CD4-positive, CD25-positive, alpha-beta regulatory T cell (primary cell): ENCODE results near the gene HARBI1. TPM values are rescaled to one million over a fixed set of nuclear protein-coding genes. Genes with fewer than 3 reads are reported as not detected.

Experiments used
- ATAC-seq, 2 donors: fragments of 150-1000 bp; cut with Tn5 transposase; one replicate each; pipeline ENCODE4 v1.10.0; 2021; ENCODE audit warnings: low read depth in 2 of 2, moderate number of reproducible peaks in 2 of 2, moderate library complexity in 1 of 2
- DNase-seq, 3 donors: peaks; one replicate each; pipeline versions ENCODE4 v3.0.0 to v3.0.0-alpha.2; 2012 to 2022; ENCODE audit warnings: mixed read lengths in 1 of 3
- H3K27ac ChIP-seq: one replicate; pipeline ENCODE4 v1.7.0; 2013; ENCODE audit warnings: mild to moderate bottlenecking, low read length; ENCODE audit not compliant: insufficient read depth, poor library complexity, severe bottlenecking
- H3K27me3 ChIP-seq: one replicate; pipeline ENCODE4 v1.7.0; 2013; ENCODE audit warnings: low read length; ENCODE audit not compliant: control insufficient read depth, insufficient read depth
- H3K36me3 ChIP-seq: one replicate; pipeline ENCODE4 v1.7.0; 2013; ENCODE audit warnings: mild to moderate bottlenecking, low read length, moderate library complexity; ENCODE audit not compliant: control insufficient read depth, insufficient read depth
- H3K4me1 ChIP-seq: 2 replicates; pipeline ENCODE4 v1.7.0; 2013; ENCODE audit warnings: mild to moderate bottlenecking, low read length; ENCODE audit not compliant: insufficient read depth, control insufficient read depth, poor library complexity, severe bottlenecking
- H3K4me3 ChIP-seq: one replicate; pipeline ENCODE4 v1.7.0; 2013; ENCODE audit warnings: low read depth, mild to moderate bottlenecking, low read length, moderate library complexity
- H3K9me3 ChIP-seq, 2 experiments: 1 replicate in 1 of 2; 2 replicates in 1 of 2; pipeline ENCODE4 v1.7.0; 2013; ENCODE audit warnings: low read length in 2 of 2, mild to moderate bottlenecking in 1 of 2, moderate library complexity in 1 of 2; ENCODE audit not compliant: control insufficient read depth in 2 of 2
- H3K27ac Mint-ChIP-seq, 3 donors: one replicate each; pipeline ENCODE4 v1.8.0; 2020 to 2022; ENCODE audit warnings: mild to moderate bottlenecking in 3 of 3, mixed read lengths in 3 of 3, moderate library complexity in 2 of 3
- H3K27me3 Mint-ChIP-seq: one replicate; pipeline ENCODE4 v1.8.0; 2022; ENCODE audit warnings: mild to moderate bottlenecking, mixed read lengths
- H3K36me3 Mint-ChIP-seq: one replicate; pipeline ENCODE4 v1.8.0; 2020; ENCODE audit warnings: mixed read lengths
- H3K4me1 Mint-ChIP-seq, 4 donors: one replicate each; pipeline ENCODE4 v1.8.0; 2020 to 2022; ENCODE audit warnings: mixed read lengths in 4 of 4, mild to moderate bottlenecking in 1 of 4
- H3K4me3 Mint-ChIP-seq, 4 donors: one replicate each; pipeline ENCODE4 v1.8.0; 2020 to 2022; ENCODE audit warnings: mild to moderate bottlenecking in 4 of 4, mixed read lengths in 4 of 4, moderate library complexity in 3 of 4
- H3K9me3 Mint-ChIP-seq, 7 donors: one replicate each; pipeline ENCODE4 v1.8.0; 2020 to 2022; ENCODE audit warnings: mixed read lengths in 7 of 7, mild to moderate bottlenecking in 3 of 7, moderate library complexity in 2 of 7
- polyA plus RNA-seq, 4 donors: library from polyadenylated mRNA; unstranded; fragments of 300-500 nt; fragmentation: Illumina TruSeq; gene quantifications; one replicate each; pipeline ENCODE4 v1.2.3, GENCODE V29; 2021
- total RNA-seq: library from RNA; stranded (reverse); gene quantifications from one replicate; pipeline ENCODE4 v1.2.3, GENCODE V29; 2022

HARBI1 gene
- total and polyA plus RNA-seq, 5 donors from 2014 or later = 8.4 to 19.2 (median 10.2) TPM

- H3K4me1 Mint-ChIP-seq = peaks cover 15 to 40% (median 21%) of the 10 kb centered on the region in 4 donors
- peaks cover 13% of the 10 kb centered on the region for H3K36me3 Mint-ChIP-seq
- no peak for DNase-seq
- peak overlapping the region in 1 of 3 donors; percentile 33 for H3K27ac Mint-ChIP-seq
- H3K27me3 ChIP-seq = no peaks in the 10 kb centered on the region
- no peak overlapping the region for H3K27ac ChIP-seq
- no peaks in the 10 kb centered on the region for H3K27me3 Mint-ChIP-seq
- ATAC-seq = no peak
- H3K9me3 ChIP-seq = no peaks in the 10 kb centered on the region
- H3K36me3 ChIP-seq = no peaks in the 10 kb centered on the region
- H3K9me3 Mint-ChIP-seq = peaks cover 0 to 8% (median 0%) of the 10 kb centered on the region in 7 donors
- H3K4me3 ChIP-seq = no peak overlapping the region
- peaks cover 3% of the 10 kb centered on the region for H3K4me1 ChIP-seq
- H3K4me3 Mint-ChIP-seq = no peak overlapping the region
Observed at GRCh38 chr11:46570790-46571398, 46.1 kb downstream of the HARBI1 start.

GRCh38 chr11:46565232-46565840, 51.7 kb downstream of the HARBI1 start:
- Mint-ChIP-seq H3K27ac (no peak overlapping the region), H3K4me1 (peaks cover 14 to 35% (median 24%) of the 10 kb centered on the region in 4 donors), H3K9me3 (no peaks in the 10 kb centered on the region), H3K4me3 (no peak overlapping the region), H3K36me3 (peaks cover 2% of the 10 kb centered on the region), H3K27me3 (no peaks in the 10 kb centered on the region)
- no peak for ATAC-seq
- no peak for DNase-seq
- no peak overlapping the region for H3K4me3 ChIP-seq
- H3K4me1 ChIP-seq = peaks cover 20% of the 10 kb centered on the region
- no peaks in the 10 kb centered on the region for H3K36me3 ChIP-seq
- H3K27ac ChIP-seq = no peak overlapping the region
- no peaks in the 10 kb centered on the region for H3K27me3 ChIP-seq
- H3K9me3 ChIP-seq = no peaks in the 10 kb centered on the region

- Mint-ChIP-seq H3K36me3 (no peaks in the 10 kb centered on the region), H3K27me3 (no peaks in the 10 kb centered on the region), H3K4me1 (peaks cover 20 to 42% (median 30%) of the 10 kb centered on the region in 4 donors), H3K27ac (peak overlapping the region in 1 of 3 donors; percentile 30), H3K9me3 (no peaks in the 10 kb centered on the region), H3K4me3 (peak overlapping the region in 1 of 4 donors; percentile 38)
- peaks cover 24% of the 10 kb centered on the region for H3K4me1 ChIP-seq
- H3K4me3 ChIP-seq = no peak overlapping the region
- H3K36me3 ChIP-seq = no peaks in the 10 kb centered on the region
- no peak for DNase-seq
- H3K27ac ChIP-seq = no peak overlapping the region
- no peaks in the 10 kb centered on the region for H3K9me3 ChIP-seq
- no peak for ATAC-seq
- no peaks in the 10 kb centered on the region for H3K27me3 ChIP-seq
Observed at GRCh38 chr11:46564459-46564858, 52.6 kb downstream of the HARBI1 start.

DNA sequence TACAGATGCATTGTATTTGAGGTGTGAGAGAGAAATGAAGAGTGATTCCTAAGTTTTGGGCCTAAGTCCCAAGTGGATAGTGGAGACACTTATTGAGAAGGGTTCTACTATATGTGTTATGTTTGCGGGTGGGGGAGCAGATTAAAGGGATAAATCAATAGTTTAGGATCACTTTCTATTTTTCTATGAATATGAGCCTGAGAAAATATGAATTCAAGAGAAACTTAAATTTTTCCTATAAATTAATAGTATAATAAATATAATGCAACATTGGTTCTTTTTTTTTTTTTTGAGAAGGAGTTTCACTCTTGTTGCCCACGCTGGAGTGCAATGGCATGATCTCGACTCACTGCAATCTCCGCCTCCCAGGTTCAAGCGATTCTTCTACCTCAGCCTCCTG, 54.5 kb downstream of the HARBI1 start:
- Mint-ChIP-seq H3K27me3 (no peaks in the 10 kb centered on the region), H3K27ac (peak overlapping the region; percentile 8 to 95 (median 66)), H3K4me1 (peaks cover 20 to 55% (median 44%) of the 10 kb centered on the region in 4 donors), H3K36me3 (no peaks in the 10 kb centered on the region), H3K9me3 (no peaks in the 10 kb centered on the region), H3K4me3 (peak overlapping the region in 2 of 4 donors; percentile 7 to 32)
- Histone ChIP-seq H3K27me3 (no peaks in the 10 kb centered on the region), H3K4me1 (peaks cover 31% of the 10 kb centered on the region), H3K9me3 (no peaks in the 10 kb centered on the region), H3K27ac (peak overlapping the region; percentile 84), H3K36me3 (no peaks in the 10 kb centered on the region), H3K4me3 (no peak overlapping the region)
- no peak for ATAC-seq
- no peak for DNase-seq

DNA sequence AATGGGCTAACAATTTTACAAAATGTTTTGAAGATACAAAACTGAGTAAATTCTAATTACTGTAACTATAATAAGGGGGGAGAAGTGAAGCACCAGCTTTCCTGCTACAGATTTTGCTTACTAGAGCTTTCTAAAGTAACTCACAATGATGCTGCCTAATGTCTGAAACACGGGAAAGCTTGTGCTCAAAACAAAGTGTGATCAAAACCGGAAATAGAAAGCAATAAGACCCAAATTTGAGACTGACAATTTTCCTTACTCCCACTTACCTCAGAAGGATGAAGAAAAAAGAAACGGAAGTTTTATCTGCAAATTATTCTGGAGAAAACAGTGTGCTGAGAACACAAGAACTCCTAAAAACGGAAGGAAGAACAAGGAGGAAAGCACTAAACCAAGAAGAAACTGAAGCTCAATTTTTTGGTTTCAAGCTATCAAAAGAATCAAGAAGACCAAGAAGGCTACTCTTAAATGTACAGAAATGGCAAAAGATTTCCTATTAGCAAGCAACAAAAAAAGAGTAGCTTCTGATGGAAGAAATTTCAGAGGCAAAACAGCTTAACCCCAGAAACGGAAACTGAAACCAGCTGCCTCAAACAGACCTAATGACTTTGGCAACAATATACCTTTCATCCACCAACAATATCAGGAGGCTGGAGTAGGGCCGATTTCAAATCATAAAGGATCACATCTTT, 56.6 kb downstream of the HARBI1 start:
- ATAC-seq (peak; percentile 61 to 71), DNase-seq (peak in 2 of 3 donors; percentile 39 to 81)
- H3K27ac ChIP-seq = peak overlapping the region; percentile 84
- peaks cover 40% of the 10 kb centered on the region for H3K4me1 ChIP-seq
- H3K27me3 ChIP-seq = no peaks in the 10 kb centered on the region
- peak overlapping the region; percentile 95 to 97 (median 95) for H3K27ac Mint-ChIP-seq
- H3K4me3 ChIP-seq = peak overlapping the region; percentile 94
- no peaks in the 10 kb centered on the region for H3K9me3 Mint-ChIP-seq
- H3K4me3 Mint-ChIP-seq = peak overlapping the region; percentile 83 to 100 (median 91)
- H3K36me3 Mint-ChIP-seq = no peaks in the 10 kb centered on the region
- H3K4me1 Mint-ChIP-seq = peaks cover 25 to 67% (median 55%) of the 10 kb centered on the region in 4 donors
- no peaks in the 10 kb centered on the region for H3K9me3 ChIP-seq
- H3K36me3 ChIP-seq = no peaks in the 10 kb centered on the region
- H3K27me3 Mint-ChIP-seq = no peaks in the 10 kb centered on the region

GRCh38 chr11:46559815-46560214, 57.2 kb downstream of the HARBI1 start:
- H3K4me1 ChIP-seq = peaks cover 44% of the 10 kb centered on the region
- peak overlapping the region; percentile 94 for H3K4me3 ChIP-seq
- no peak for DNase-seq
- H3K27ac ChIP-seq = peak overlapping the region; percentile 84
- no peaks in the 10 kb centered on the region for H3K36me3 ChIP-seq
- peak overlapping the region; percentile 95 to 97 (median 95) for H3K27ac Mint-ChIP-seq
- H3K9me3 ChIP-seq = no peaks in the 10 kb centered on the region
- no peaks in the 10 kb centered on the region for H3K27me3 Mint-ChIP-seq
- H3K36me3 Mint-ChIP-seq = no peaks in the 10 kb centered on the region
- no peak for ATAC-seq
- no peaks in the 10 kb centered on the region for H3K27me3 ChIP-seq
- no peaks in the 10 kb centered on the region for H3K9me3 Mint-ChIP-seq
- H3K4me1 Mint-ChIP-seq = peaks cover 31 to 74% (median 61%) of the 10 kb centered on the region in 4 donors
- peak overlapping the region; percentile 83 to 100 (median 91) for H3K4me3 Mint-ChIP-seq

DNA sequence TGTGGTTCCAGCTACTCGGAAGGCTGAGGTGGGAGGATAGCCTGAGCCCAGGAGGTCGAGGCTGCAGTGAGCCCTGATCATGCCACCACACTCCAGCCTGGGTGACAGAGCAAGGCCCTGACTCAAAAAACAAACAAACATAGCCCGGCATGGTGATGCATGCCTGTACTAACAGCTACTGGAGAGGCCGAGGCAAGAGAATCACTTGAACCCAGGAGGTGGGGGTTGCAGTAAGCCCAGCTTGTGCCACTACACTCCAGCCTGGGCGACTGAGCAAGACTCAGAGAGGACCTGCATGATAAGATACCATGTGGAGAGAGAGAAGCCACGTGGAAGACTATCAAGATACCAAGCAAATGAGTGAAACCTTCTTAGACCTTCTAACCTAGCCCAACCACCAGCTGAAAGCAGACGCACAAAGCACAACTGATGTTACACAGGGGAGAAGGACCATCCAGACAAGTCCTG, 59.3 kb downstream of the HARBI1 start:
- peaks cover 47% of the 10 kb centered on the region for H3K4me1 ChIP-seq
- H3K27ac Mint-ChIP-seq = peak overlapping the region in 1 of 3 donors; percentile 45

More for the DNA sequence above, 59.3 kb downstream of the HARBI1 start:
- H3K4me3 ChIP-seq = no peak overlapping the region
- peaks cover 2% of the 10 kb centered on the region for H3K36me3 ChIP-seq
- Mint-ChIP-seq H3K4me1 (peaks cover 35 to 82% (median 69%) of the 10 kb centered on the region in 4 donors), H3K36me3 (peaks cover 5% of the 10 kb centered on the region), H3K9me3 (no peaks in the 10 kb centered on the region), H3K27me3 (no peaks in the 10 kb centered on the region), H3K4me3 (peak overlapping the region in 2 of 4 donors; percentile 26 to 37)
- DNase-seq (no peak), ATAC-seq (no peak)
- no peak overlapping the region for H3K27ac ChIP-seq
- H3K27me3 ChIP-seq = no peaks in the 10 kb centered on the region
- H3K9me3 ChIP-seq = no peaks in the 10 kb centered on the region
